Erythroblast (primary cell): ENCODE measurements around the gene CLDN1.

Source experiments
- GATA1 ChIP-seq: IDR thresholded peaks from 2 replicates; pipeline ENCODE4 v1.6.1; 2011; ENCODE audit warnings: low read depth, mild to moderate bottlenecking, control low read depth, low read length, moderate library complexity
- POLR2A ChIP-seq: IDR thresholded peaks from 2 replicates; pipeline ENCODE4 v1.6.1; 2011; ENCODE audit warnings: mild to moderate bottlenecking, low read length

- TF ChIP-seq POLR2A (no peak), GATA1 (no peak)
These were observed 55.9 kb downstream of the CLDN1 start for GRCh38 chr3:190266265-190266912.
